ENCODE measurements around the gene MYO7B.

Gene MYO7B

DNA sequence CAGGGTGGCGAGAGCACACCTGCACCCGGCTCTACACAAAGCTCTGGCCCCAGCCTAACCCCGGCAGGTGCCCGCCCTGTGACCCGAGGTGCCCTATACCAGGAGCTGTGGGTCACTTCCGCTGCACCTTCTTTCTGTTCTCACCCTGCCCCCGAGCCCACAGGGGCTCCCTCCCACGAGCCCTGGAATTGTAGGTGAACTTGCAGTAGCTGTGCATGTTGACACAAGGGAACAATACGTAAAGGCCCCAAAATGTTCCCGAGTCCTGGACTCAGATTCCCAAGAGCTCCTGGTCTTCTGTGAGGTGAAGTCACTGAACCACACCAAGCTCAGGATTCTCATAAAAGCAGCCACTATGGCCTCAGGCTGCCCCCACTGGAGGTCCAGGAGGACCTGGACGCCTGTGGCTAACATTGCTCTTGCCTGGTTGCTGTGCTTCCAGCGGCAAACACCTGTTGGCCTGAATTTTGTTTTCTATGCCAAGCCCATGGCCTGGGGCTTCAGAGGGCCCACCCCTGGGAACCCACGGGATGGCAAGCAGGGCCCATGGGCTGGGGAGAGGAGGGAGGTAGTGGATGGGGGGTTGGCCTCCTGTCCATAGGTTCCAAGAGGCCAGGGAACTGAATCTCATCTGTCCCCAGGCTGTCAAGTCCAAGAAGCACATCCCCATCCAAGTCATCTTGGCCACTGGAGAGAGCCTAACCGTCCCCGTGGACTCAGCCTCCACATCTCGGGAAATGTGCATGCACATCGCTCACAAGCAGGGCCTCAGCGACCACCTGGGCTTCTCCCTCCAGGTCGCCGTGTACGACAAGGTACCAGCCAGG, 87.3 kb downstream of the MYO7B start:
- ATAC-seq (ENCODE audit: insufficient read depth, low read depth) = no peak
- peaks cover 85% of the 10 kb centered on the region for H3K4me1 ChIP-seq (ENCODE audit: insufficient read depth, low read length)

DNA sequence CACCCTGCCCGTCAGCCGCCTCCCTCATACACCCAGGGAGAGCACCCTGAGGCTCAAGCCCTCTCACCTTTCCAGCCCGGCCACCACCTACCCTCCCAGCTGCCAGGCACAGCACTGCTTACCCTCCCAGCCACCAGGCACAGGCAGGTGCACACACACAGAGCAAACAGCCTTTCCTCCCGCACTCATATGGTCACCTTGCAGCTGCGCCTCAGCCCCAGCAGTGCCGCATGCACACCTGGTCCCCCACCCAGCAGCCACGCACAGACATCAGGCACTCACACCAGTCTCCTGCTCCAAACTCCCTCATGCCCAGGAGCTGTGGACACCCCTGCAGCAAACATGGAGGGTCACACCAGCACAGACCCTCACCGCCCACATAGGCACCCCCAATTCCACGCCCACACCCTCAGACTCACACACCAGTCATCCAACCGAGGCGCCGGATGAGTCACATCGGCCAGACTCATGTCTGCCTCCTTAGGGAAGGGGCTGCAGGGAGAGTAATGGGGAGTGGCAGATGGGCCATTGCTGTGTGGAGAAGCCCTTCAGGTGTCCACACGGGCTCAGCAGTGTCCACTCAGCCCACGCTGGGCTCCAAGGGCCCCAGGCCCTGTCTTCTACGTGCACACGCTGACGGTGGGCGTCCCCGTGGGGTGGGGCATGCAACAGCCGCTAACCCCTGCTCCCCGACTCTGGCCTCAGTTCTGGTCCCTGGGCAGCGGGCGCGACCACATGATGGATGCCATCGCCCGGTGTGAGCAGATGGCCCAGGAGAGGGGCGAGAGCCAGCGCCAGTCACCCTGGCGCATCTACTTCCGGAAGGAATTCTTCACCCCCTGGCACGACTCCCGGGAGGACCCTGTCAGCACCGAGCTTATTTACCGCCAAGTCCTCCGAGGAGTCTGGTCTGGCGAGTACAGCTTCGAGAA, 88.2 kb downstream of the MYO7B start:
- H3K27ac ChIP-seq (ENCODE audit: low read length) = peak overlapping the region; percentile 85
- ATAC-seq (ENCODE audit: insufficient read depth, low read depth) = peak; percentile 13
- peaks cover 15% of the 10 kb centered on the region for H3K79me2 ChIP-seq (ENCODE audit: insufficient read depth, low read length)
- H3K4me1 ChIP-seq (ENCODE audit: insufficient read depth, low read length) = peaks cover 81% of the 10 kb centered on the region
- no peak overlapping the region for H3K4me2 ChIP-seq (ENCODE audit: insufficient read depth, low read length)
- DNase-seq = peak; percentile 72
- peak overlapping the region; percentile 41; the same call in 1 of the 2 replicates for H3K9ac ChIP-seq (ENCODE audit: low read depth, low read length)
- H3K27me3 ChIP-seq (ENCODE audit: insufficient read depth, low read length, poor library complexity) = no peaks in the 10 kb centered on the region
- H2AFZ ChIP-seq (ENCODE audit: low read depth, low read length) = no peak overlapping the region
- H4K20me1 ChIP-seq (ENCODE audit: insufficient read depth, low read length) = no peaks in the 10 kb centered on the region
- no peak overlapping the region for H3K4me3 ChIP-seq (ENCODE audit: low read depth in 1 of 2, low read length in 2 of 2)
- no peaks in the 10 kb centered on the region for H3K9me3 ChIP-seq (ENCODE audit: insufficient read depth, low read length, severe bottlenecking)
- no peak for TF ChIP-seq EZH2 (IDR thresholded peaks at IDR 0.05; ENCODE audit: borderline replicate concordance, low read depth, low read length, severe bottlenecking)
- TF ChIP-seq, protein P1, sequence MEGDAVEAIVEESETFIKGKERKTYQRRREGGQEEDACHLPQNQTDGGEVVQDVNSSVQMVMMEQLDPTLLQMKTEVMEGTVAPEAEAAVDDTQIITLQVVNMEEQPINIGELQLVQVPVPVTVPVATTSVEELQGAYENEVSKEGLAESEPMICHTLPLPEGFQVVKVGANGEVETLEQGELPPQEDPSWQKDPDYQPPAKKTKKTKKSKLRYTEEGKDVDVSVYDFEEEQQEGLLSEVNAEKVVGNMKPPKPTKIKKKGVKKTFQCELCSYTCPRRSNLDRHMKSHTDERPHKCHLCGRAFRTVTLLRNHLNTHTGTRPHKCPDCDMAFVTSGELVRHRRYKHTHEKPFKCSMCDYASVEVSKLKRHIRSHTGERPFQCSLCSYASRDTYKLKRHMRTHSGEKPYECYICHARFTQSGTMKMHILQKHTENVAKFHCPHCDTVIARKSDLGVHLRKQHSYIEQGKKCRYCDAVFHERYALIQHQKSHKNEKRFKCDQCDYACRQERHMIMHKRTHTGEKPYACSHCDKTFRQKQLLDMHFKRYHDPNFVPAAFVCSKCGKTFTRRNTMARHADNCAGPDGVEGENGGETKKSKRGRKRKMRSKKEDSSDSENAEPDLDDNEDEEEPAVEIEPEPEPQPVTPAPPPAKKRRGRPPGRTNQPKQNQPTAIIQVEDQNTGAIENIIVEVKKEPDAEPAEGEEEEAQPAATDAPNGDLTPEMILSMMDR (IDR thresholded peaks at IDR 0.05; ENCODE audit: borderline replicate concordance, extremely low read depth, low read length, poor library complexity, severe bottlenecking) = no peak
- peaks cover 67% of the 10 kb centered on the region for H3K36me3 ChIP-seq (ENCODE audit: insufficient read depth, low read length)

More for the DNA sequence above, 87.3 kb downstream of the MYO7B start:
- no peak overlapping the region; the same call in 1 of the 2 replicates for H3K4me2 ChIP-seq (ENCODE audit: insufficient read depth, low read length)
- peaks cover 66% of the 10 kb centered on the region for H3K36me3 ChIP-seq (ENCODE audit: insufficient read depth, low read length)
- no peaks in the 10 kb centered on the region for H4K20me1 ChIP-seq (ENCODE audit: insufficient read depth, low read length)
- no peaks in the 10 kb centered on the region for H3K27me3 ChIP-seq (ENCODE audit: insufficient read depth, low read length, poor library complexity)
- H3K9ac ChIP-seq (ENCODE audit: low read depth, low read length) = peak overlapping the region; percentile 29
- DNase-seq = peak; percentile 50
- H3K4me3 ChIP-seq (ENCODE audit: low read depth in 1 of 2, low read length in 2 of 2) = no peak overlapping the region
- H3K79me2 ChIP-seq (ENCODE audit: insufficient read depth, low read length) = peaks cover 22% of the 10 kb centered on the region
- H2AFZ ChIP-seq (ENCODE audit: low read depth, low read length) = no peak overlapping the region
- peak overlapping the region; percentile 85 for H3K27ac ChIP-seq (ENCODE audit: low read length)
- TF ChIP-seq, protein P1 (IDR thresholded peaks at IDR 0.05; ENCODE audit: borderline replicate concordance, extremely low read depth, low read length, poor library complexity, severe bottlenecking) = no peak
- no peak for TF ChIP-seq EZH2 (IDR thresholded peaks at IDR 0.05; ENCODE audit: borderline replicate concordance, low read depth, low read length, severe bottlenecking)
- no peaks in the 10 kb centered on the region for H3K9me3 ChIP-seq (ENCODE audit: insufficient read depth, low read length, severe bottlenecking)

DNA sequence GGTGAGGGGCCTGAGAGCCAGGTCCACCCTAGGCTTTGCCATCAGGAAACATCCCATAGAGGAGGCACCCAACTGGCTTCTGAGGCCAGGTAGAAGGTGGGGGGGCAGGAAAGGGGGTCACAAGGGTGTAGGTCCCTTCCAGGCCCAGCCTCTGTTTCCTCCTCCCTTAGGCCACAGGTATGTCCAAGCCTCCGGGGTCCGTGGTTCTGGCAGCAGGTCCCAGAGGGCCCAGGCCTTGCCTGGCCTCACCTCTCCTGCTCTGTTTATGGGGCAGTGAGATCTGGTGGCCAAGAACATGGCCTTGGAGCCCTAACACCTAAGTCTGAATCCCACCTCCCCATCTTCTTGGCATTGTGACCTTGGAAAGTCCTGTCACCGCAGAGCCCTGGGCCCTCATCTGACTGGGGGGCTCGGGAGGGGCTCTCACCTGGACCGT, 88.9 kb downstream of the MYO7B start:
- no peaks in the 10 kb centered on the region for H4K20me1 ChIP-seq (ENCODE audit: insufficient read depth, low read length)
- H3K27ac ChIP-seq (ENCODE audit: low read length) = peak overlapping the region; percentile 85
- no peak overlapping the region for H3K4me2 ChIP-seq (ENCODE audit: insufficient read depth, low read length)
- peak overlapping the region; percentile 41; the same call in 1 of the 2 replicates for H3K9ac ChIP-seq (ENCODE audit: low read depth, low read length)
- H3K36me3 ChIP-seq (ENCODE audit: insufficient read depth, low read length) = peaks cover 69% of the 10 kb centered on the region
- peaks cover 79% of the 10 kb centered on the region for H3K4me1 ChIP-seq (ENCODE audit: insufficient read depth, low read length)
- no peaks in the 10 kb centered on the region for H3K27me3 ChIP-seq (ENCODE audit: insufficient read depth, low read length, poor library complexity)
- H3K4me3 ChIP-seq (ENCODE audit: low read depth in 1 of 2, low read length in 2 of 2) = no peak overlapping the region
- ATAC-seq (ENCODE audit: insufficient read depth, low read depth) (no peak), DNase-seq (no peak)
- TF ChIP-seq, protein P1 (IDR thresholded peaks at IDR 0.05; ENCODE audit: borderline replicate concordance, extremely low read depth, low read length, poor library complexity, severe bottlenecking) = no peak
- no peak for TF ChIP-seq EZH2 (IDR thresholded peaks at IDR 0.05; ENCODE audit: borderline replicate concordance, low read depth, low read length, severe bottlenecking)
- H2AFZ ChIP-seq (ENCODE audit: low read depth, low read length) = no peak overlapping the region
- H3K79me2 ChIP-seq (ENCODE audit: insufficient read depth, low read length) = peaks cover 13% of the 10 kb centered on the region
- no peaks in the 10 kb centered on the region for H3K9me3 ChIP-seq (ENCODE audit: insufficient read depth, low read length, severe bottlenecking)
